ENCODE results near the gene INTS6L.
"Not testable (repeated sequence)": the region's sequence is repeated elsewhere in the genome, so short reads cannot be mapped to it uniquely, and the experiment has no call there.

Gene INTS6L

DNA sequence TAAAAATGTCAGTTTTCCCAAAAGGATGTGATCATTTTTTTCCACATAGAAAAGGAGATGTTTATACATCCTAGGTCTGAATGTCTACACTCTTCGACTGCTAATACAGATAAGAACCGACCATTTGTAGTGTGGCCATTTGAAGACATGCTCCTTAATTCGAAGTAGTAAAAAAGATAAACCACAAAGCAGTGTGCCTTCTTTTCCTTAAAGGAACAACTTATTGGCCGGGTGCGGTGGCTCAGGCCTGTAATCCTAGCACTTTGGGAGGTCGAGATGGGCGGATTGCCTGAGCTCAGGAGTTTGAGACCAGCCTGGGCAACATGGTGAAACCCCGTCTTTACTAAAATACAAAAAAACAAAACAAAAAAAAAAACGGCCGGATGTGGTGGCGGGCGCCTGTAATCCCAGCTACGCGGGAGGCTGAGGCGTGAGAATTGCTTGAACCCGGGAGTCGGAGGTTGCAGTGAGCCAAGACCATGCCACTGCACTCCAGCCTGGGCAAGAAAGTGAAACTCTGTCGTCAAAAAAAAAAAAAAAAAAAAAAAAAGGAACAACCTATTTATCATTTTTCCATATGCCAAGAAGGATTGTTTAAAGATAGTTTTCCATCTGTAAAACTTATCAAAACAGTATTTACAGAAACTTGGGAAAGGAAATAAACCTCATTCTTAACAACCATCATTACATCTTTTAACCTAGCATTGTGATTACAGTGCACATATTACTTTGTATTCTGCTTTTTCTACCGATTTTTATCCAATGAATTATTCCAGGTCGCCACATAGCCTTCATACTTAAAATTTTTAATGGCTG lies 2.6 kb downstream of the INTS6L start:
- no peak for DNase-seq (ENCODE audit: low read depth)

GRCh38 chrX:135528254-135528653 lies 7.8 kb downstream of the INTS6L start:
- no peak for DNase-seq (ENCODE audit: low read depth)

- DNase-seq (ENCODE audit: low read depth): no peak
Observed at GRCh38 chrX:135528756-135529155, 8.3 kb downstream of the INTS6L start.

- DNase-seq (ENCODE audit: low read depth): no peak
Observed at GRCh38 chrX:135530097-135530496, 9.6 kb downstream of the INTS6L start.

DNA sequence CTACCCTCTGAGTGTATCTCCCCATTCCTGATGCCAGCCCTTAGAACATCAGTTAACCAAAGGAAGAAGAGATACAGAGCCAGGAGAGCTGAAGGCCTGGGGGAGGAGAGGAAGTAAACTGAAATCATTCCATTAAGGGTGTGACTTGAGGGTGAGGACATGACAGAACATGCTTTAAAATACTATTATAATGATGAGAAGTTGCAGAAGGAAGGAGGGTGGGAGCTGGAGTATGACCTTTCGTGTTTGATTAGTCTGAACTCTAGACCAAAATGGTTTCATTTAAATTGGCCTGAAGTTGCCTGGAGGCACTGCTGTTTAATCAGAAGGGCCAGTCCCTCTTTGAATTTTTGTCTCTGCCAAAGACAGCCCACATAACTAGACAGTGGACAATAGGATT lies 11.4 kb downstream of the INTS6L start:
- no peak for DNase-seq (ENCODE audit: low read depth)

GRCh38 chrX:135535077-135535940 lies 14.8 kb downstream of the INTS6L start:
- DNase-seq (ENCODE audit: low read depth): no peak

- DNase-seq (ENCODE audit: low read depth): no peak
Observed at GRCh38 chrX:135536877-135537276, 16.4 kb downstream of the INTS6L start.

DNA sequence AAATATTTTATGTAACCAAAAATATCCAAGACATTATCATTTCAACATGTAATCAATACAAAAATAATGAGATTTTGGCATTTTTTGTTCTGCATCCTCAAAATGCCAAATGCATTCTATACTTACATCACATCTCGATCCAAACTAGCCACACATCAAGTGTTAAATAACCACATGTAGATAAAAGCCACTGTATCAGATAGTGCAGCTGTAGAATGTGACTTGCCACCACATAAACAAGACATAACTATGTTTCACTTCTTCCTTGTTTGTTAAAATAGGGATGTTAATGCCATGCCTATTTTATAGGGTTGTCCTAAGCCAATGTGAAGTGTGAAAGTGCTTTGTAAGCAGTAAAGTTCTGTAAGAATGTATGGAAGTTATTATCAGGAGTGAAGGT lies 20.9 kb downstream of the INTS6L start:
- no peak for DNase-seq (ENCODE audit: low read depth)

DNA sequence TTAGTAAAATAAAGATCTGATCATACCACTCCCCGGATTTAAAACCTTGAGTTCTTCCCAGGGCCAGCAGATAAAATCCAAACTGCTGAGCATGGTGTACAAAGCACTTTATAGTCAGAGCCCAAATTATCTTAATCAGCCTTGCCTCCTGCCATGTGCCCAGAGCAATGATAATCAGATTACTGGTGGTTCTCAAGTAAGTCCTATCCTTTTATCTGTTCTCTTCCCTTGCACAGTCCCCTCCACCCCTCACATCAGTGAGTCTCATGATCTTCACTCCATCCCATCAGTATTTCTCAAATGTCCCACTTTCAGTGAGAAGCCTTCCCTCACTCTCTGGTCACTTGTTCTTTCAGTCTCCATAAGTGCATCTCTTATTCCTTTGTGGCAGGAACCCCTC lies 22.7 kb downstream of the INTS6L start:
- DNase-seq (ENCODE audit: low read depth): no peak

DNA sequence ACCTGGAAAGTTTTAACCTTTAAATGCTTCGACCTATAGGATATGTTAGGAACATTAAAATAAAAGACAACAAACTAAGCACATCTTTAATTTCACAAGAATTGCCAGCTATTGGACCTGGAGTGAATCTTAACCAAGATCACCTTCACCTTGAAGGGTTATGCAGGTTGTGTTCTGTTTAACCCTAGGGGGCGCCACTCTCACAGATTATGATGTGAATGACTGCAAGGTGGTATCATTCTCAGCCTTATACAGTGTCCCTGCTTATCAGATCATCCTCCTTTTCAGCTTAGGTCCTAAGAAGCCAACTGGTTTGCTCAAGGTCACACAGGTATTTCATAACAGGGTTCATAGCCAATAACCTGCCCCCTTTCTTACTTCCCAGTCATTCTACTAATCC lies 23.5 kb downstream of the INTS6L start:
- no peak for DNase-seq (ENCODE audit: low read depth)

- DNase-seq (ENCODE audit: low read depth): no peak
Observed at GRCh38 chrX:135544338-135544948, 24.0 kb downstream of the INTS6L start.

DNA sequence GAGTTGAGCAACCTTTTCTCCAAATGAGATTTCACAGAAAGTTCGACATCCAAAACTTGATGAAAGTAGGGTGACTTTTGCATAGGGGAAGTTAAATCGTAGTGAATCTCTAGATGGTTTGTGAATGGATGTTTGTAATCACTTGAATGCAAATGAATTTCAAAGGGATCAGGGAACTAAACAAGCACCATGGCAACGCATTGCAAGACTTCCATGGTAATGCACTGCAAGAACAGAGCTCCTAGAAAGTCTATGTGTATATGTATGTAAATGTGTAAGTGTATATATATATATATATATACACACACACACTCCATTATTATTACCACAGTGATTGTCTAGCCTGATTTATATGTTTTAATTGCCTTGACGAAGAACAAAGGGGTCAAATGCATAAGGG lies 27.3 kb downstream of the INTS6L start:
- no peak for DNase-seq (ENCODE audit: low read depth)

- DNase-seq (ENCODE audit: low read depth): no peak
Observed at GRCh38 chrX:135549519-135549918, 29.1 kb downstream of the INTS6L start.

GRCh38 chrX:135556055-135556454 lies 35.6 kb downstream of the INTS6L start:
- DNase-seq (ENCODE audit: low read depth): no peak

- DNase-seq (ENCODE audit: low read depth): no peak
Observed at GRCh38 chrX:135557344-135557743, 36.9 kb downstream of the INTS6L start.

- no peak for DNase-seq (ENCODE audit: low read depth)
Observed at GRCh38 chrX:135572436-135572835, 52.0 kb downstream of the INTS6L start.

GRCh38 chrX:135581496-135581895 lies 61.0 kb downstream of the INTS6L start:
- DNase-seq (ENCODE audit: low read depth): no peak

GRCh38 chrX:135585153-135585552 lies 64.7 kb downstream of the INTS6L start:
- DNase-seq (ENCODE audit: low read depth): no peak

DNA sequence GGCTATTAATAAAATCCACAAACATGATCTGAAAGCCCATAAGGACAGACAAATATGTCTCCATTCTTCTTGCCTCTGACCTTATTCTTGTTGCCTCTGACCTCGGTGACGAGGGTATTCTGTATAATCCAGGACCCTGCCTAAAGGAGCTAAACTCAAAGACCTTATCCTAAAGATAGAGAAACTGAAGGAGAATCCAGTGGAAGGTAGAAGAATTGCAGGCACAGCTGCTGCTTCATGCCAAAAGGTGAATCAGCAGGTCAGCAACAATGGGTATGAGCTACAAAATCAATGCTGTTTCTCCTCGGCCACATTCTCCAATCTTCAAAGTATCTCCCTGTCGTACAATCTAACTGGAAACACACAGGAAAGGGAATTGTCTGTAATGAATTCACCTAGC lies 71.4 kb downstream of the INTS6L start:
- DNase-seq (ENCODE audit: low read depth): no peak

- DNase-seq (ENCODE audit: low read depth): not testable (repeated sequence)
Observed at GRCh38 chrX:135594049-135594448, 73.6 kb downstream of the INTS6L start.

DNA sequence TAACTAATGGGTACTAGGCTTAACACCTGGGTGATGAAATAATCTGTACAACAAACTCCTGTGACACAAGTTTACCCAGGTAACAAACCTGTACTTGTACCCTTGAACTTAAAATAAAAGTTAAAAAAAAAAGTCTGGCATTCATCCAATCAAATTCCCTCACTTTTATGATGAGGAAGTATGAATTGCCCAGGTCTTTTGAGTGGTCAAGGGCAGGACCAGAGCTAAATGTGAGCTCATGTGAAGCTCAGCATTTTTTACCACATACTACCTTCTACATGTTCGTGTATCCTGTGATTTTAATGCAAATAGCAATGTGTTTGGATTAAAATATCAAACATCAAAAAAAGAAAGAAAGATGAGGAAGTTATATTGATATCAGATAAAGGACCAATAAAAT lies 74.0 kb downstream of the INTS6L start:
- not testable (repeated sequence) for DNase-seq (ENCODE audit: low read depth)

GRCh38 chrX:135595543-135595942 lies 75.1 kb downstream of the INTS6L start:
- DNase-seq (ENCODE audit: low read depth): no peak

- DNase-seq (ENCODE audit: low read depth): peak; percentile 13
Observed at GRCh38 chrX:135596495-135596894, 76.0 kb downstream of the INTS6L start.

Measured in stimulated activated CD8-positive, alpha-beta memory T cell treated with anti-CD3 and anti-CD28 coated beads, Interleukin-12 subunit alpha, Interleukin-12 subunit beta, amount 100 ng/mL, for 1 hour (primary cell).